Cardiac muscle cell (in vitro differentiated cells and primary cell): ENCODE measurements around the gene LNX1. TPM values are rescaled to one million over a fixed set of nuclear protein-coding genes. Genes with fewer than 3 reads are reported as not detected.
A peak's percentile ranks its signal among the peaks of the same experiment; 100 is the strongest.

Source experiments
- DNase-seq, 2 donors: peaks; one replicate each; pipeline versions ENCODE4 v3.0.0 to v3.0.0-alpha.2; 2010 to 2017; ENCODE audit warnings: low read depth in 1 of 2, low spot score in 1 of 2
- H3K27ac ChIP-seq: fragments of 200-600 bp; sonication (generic); 2 replicates; pipeline ENCODE4 v1.5.1; 2016
- H3K27me3 ChIP-seq: fragments of 200-600 bp; sonication (generic); 2 replicates; pipeline ENCODE4 v1.6.0; 2016; ENCODE audit warnings: control low read depth
- H3K36me3 ChIP-seq: fragments of 200-600 bp; sonication (generic); 2 replicates; pipeline ENCODE4 v1.5.1; 2016; ENCODE audit warnings: control low read depth
- H3K4me1 ChIP-seq: fragments of 200-600 bp; sonication (generic); 2 replicates; pipeline ENCODE4 v1.8.1; 2017; ENCODE audit warnings: low read depth, mild to moderate bottlenecking, mixed run types
- H3K4me3 ChIP-seq: fragments of 200-600 bp; sonication (generic); 2 replicates; pipeline ENCODE4 v1.5.1; 2016; ENCODE audit warnings: mild to moderate bottlenecking
- H3K9me3 ChIP-seq: fragments of 200-600 bp; sonication (generic); 2 replicates; pipeline ENCODE4 v1.5.1; 2017; ENCODE audit warnings: low read depth, mild to moderate bottlenecking, control low read depth
- CTCF ChIP-seq: IDR thresholded peaks from 2 replicates; pipeline ENCODE4 v1.5.1; 2012; ENCODE audit warnings: low read depth, mild to moderate bottlenecking, low read length
- polyA plus RNA-seq: library from polyadenylated mRNA; unstranded; fragments of >200 nt; fragmentation: Nextera tagmentation; extraction: Ambion mirVana; gene quantifications from 2 replicates; pipeline ENCODE4 v1.2.1, GENCODE V29; 2016
- total RNA-seq: library from RNA; depleted of rRNA; stranded (reverse); fragments of >200 nt; gene quantifications from 2 replicates; pipeline ENCODE4 v1.2.3, GENCODE V29; 2016

LNX1 gene
- total and polyA plus RNA-seq, 2 experiments from 2014 or later = 1.1 to 2.0 TPM

DNA sequence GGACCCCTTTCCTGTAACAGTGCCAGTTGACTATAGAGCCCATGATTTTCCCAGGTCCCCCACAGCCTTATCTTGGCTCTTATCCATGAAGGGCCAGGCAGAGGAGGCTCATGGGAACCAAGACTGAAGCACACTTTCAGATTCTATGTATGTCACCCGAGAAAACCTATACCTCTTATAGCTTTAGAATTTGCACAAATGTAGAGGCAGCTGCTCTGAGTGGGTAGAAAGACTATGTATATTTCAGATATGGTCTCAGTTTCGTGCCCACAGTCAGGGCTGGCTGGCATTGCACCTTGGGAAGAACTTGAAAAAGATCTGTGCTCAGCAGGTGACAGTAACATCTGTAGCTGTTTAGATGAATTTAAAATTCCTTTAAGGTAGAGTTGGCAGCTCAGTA is 8.3 kb upstream of the LNX1 start:
- TF ChIP-seq CTCF = no peak
- Histone ChIP-seq H3K4me1 (peaks cover 7% of the 10 kb centered on the region), H3K36me3 (no peaks in the 10 kb centered on the region), H3K9me3 (no peaks in the 10 kb centered on the region), H3K27ac (no peak overlapping the region), H3K27me3 (no peaks in the 10 kb centered on the region), H3K4me3 (no peak overlapping the region)
- no peak for DNase-seq

- no peak overlapping the region for H3K27ac ChIP-seq
- peaks cover 7% of the 10 kb centered on the region for H3K4me1 ChIP-seq
- TF ChIP-seq CTCF = no peak
- H3K4me3 ChIP-seq = no peak overlapping the region
- no peaks in the 10 kb centered on the region for H3K9me3 ChIP-seq
- H3K36me3 ChIP-seq = no peaks in the 10 kb centered on the region
- H3K27me3 ChIP-seq = no peaks in the 10 kb centered on the region
- peak in 1 of 2 donors; percentile 29 for DNase-seq
Observed at GRCh38 chr4:53598901-53599300, 7.6 kb upstream of the LNX1 start.

DNA sequence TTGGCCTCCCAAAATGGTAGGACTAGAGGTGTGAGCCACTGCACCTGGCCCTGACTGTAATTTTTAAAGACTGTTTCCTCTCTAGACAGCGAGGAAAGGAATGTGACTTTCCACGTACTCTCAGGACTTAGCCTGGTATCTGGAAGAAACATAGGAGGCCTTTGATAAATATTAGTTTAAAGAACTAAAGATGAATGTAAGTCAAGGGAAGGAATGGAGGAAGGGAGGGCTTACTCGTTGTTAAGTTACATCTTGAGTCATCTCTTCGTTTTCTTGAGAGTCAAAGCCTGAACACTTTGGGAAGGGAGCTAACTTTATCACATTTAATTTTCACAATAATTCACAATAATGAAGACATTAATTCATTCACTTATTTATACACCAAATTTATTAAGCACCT is 7.2 kb upstream of the LNX1 start:
- Histone ChIP-seq H3K27me3 (no peaks in the 10 kb centered on the region), H3K4me1 (peaks cover 7% of the 10 kb centered on the region), H3K27ac (no peak overlapping the region), H3K36me3 (no peaks in the 10 kb centered on the region), H3K4me3 (no peak overlapping the region), H3K9me3 (no peaks in the 10 kb centered on the region)
- no peak for TF ChIP-seq CTCF
- DNase-seq = no peak

GRCh38 chr4:53596901-53597300 is 5.6 kb upstream of the LNX1 start:
- Histone ChIP-seq H3K27me3 (no peaks in the 10 kb centered on the region), H3K36me3 (no peaks in the 10 kb centered on the region), H3K4me3 (no peak overlapping the region), H3K27ac (no peak overlapping the region), H3K4me1 (no peaks in the 10 kb centered on the region), H3K9me3 (no peaks in the 10 kb centered on the region)
- no peak for DNase-seq
- no peak for TF ChIP-seq CTCF

GRCh38 chr4:53595834-53596233 is 4.5 kb upstream of the LNX1 start:
- H3K4me3 ChIP-seq = no peak overlapping the region
- TF ChIP-seq CTCF = no peak
- no peak overlapping the region for H3K27ac ChIP-seq
- no peaks in the 10 kb centered on the region for H3K4me1 ChIP-seq
- no peaks in the 10 kb centered on the region for H3K36me3 ChIP-seq
- no peaks in the 10 kb centered on the region for H3K27me3 ChIP-seq
- no peak for DNase-seq
- H3K9me3 ChIP-seq = no peaks in the 10 kb centered on the region

GRCh38 chr4:53595204-53595603 is 3.9 kb upstream of the LNX1 start:
- Histone ChIP-seq H3K36me3 (no peaks in the 10 kb centered on the region), H3K4me3 (no peak overlapping the region), H3K4me1 (no peaks in the 10 kb centered on the region), H3K27me3 (no peaks in the 10 kb centered on the region), H3K27ac (no peak overlapping the region), H3K9me3 (no peaks in the 10 kb centered on the region)
- DNase-seq = no peak
- TF ChIP-seq CTCF = no peak
